ENCODE results near the gene BAHCC1. TPM values are rescaled to one million over a fixed set of nuclear protein-coding genes. Genes with fewer than 3 reads are reported as not detected.

BAHCC1 gene
- total and polyA plus RNA-seq, 10 of the 15 experiments (the other 5 are each of a cell fraction or from before 2014, with no cell fraction given), result 0.03 to 0.14 (median 0.11) TPM; not detected in 6

DNA sequence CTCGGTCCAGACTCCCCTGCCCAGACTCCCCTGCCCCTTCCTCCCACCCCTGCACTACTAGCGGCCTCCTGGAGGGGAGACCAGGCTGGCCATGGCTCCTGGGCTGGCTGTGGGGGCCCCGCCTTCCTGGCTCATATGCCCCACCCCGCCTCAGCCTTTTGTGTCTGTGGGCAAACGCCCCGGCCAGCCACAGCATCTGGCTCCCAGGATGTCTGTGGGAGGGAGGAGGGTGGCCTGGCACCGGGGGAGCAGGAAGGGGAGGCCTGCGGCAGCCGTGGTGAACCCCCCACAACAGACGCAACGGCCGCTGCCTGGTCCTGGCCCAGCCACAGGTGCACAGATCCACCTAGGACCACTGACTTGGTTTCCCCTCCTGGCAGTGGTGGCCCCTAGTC lies 32.9 kb downstream of the BAHCC1 start (continued):
- TF ChIP-seq KDM1A (IDR thresholded peaks at IDR 0.05; ENCODE audit: borderline replicate concordance) (no peak), ZNF24 (IDR thresholded peaks at IDR 0.05) (no peak), RFX5 (IDR thresholded peaks at IDR 0.05; ENCODE audit: low read depth, low read length) (no peak), CTCF (IDR thresholded peaks at IDR 0.05 in 2 of 3, conservative IDR thresholded peaks at IDR 0.05 in 1 of 3; ENCODE audit: control insufficient read depth in 2 of 3, extremely low read depth in 1 of 3, insufficient read depth in 1 of 3, low read depth in 3 of 3, low read length in 3 of 3) (no peak), ZBED1 (IDR thresholded peaks at IDR 0.05; ENCODE audit: borderline replicate concordance) (no peak)

GRCh38 chr17:81428516-81428915 lies 33.3 kb downstream of the BAHCC1 start:
- Histone ChIP-seq H3K27ac (ENCODE audit: control insufficient read depth, insufficient read depth) (no peak overlapping the region), H3K36me3 (ENCODE audit: control insufficient read depth in 2 of 2, insufficient read depth in 2 of 2, low read length in 1 of 2) (no peaks in the 10 kb centered on the region), H3K4me2 (ENCODE audit: control insufficient read depth, insufficient read depth) (no peak overlapping the region), H3K4me1 (ENCODE audit: control insufficient read depth, insufficient read depth, low read length) (no peaks in the 10 kb centered on the region), H3K79me2 (ENCODE audit: control insufficient read depth, insufficient read depth, low read length) (no peaks in the 10 kb centered on the region), H2AFZ (ENCODE audit: control insufficient read depth, low read depth, low read length) (no peak overlapping the region), H3K27me3 (replicated peaks in 1 of 2; ENCODE audit: control insufficient read depth in 2 of 2, insufficient read depth in 2 of 2, low read length in 1 of 2) (peaks cover 4 to 6% of the 10 kb centered on the region in 2 experiments; a peak in 2 of 4 replicates), H3K9ac (ENCODE audit: control insufficient read depth, insufficient read depth, low read length) (no peak overlapping the region), H3K9me3 (replicated peaks; ENCODE audit: control insufficient read depth, insufficient read depth, low read length) (no peaks in the 10 kb centered on the region; the same call in 2 of the 3 replicates), H3K4me3 (no peak overlapping the region), H4K20me1 (ENCODE audit: control insufficient read depth, insufficient read depth) (no peaks in the 10 kb centered on the region)
- in situ Hi-C loops (cut with MboI) (no loop called here), intact Hi-C loops (cut with micrococcal nuclease; ENCODE audit: unreplicated experiment) (no loop called here)
- FAIRE-seq (no peak), DNase-seq (ENCODE audit: low read depth, low spot score) (no peak), ATAC-seq (no peak)
- SMC1A ChIA-PET (ENCODE audit: uncharacterized antibody, unreplicated experiment), result no interaction called here
- WGBS (ENCODE audit: insufficient coverage, insufficient replicate concordance, low lambda C conversion rate, missing lambda C conversion rate), result 2% methylated on average over 8 of the region's 11 CpGs
- RAD21 ChIA-PET (ENCODE audit: unreplicated experiment), result no interaction called here
- POLR2A ChIA-PET, result no interaction called here
- no TSS peak for BruUV-seq (replicated peaks)
- CTCF ChIA-PET, result no interaction called here
- TF ChIP-seq POLR2AphosphoS5 (IDR thresholded peaks at IDR 0.05; ENCODE audit: low read length), result no peak
- no peak for TF ChIP-seq HCFC1 (IDR thresholded peaks at IDR 0.05; ENCODE audit: low read length)
- TF ChIP-seq E4F1 (IDR thresholded peaks at IDR 0.05; ENCODE audit: borderline replicate concordance, partially characterized antibody), result no peak
